Gastrocnemius medialis (tissue), 4 donors: ENCODE measurements around the gene MBD3L2B. TPM values are rescaled to one million over a fixed set of nuclear protein-coding genes. Genes with fewer than 3 reads are reported as not detected.

Source experiments
- ATAC-seq, 2 donors: fragments of 150-250 bp; one replicate each; pipeline ENCODE4 v1.9.1; 2016
- DNase-seq, 2 donors: peaks; one replicate each; pipeline ENCODE4 v3.0.0-alpha.2; 2019
- H3K27ac ChIP-seq, 4 donors: fragments of 200-600 bp; sonication (generic); 1 replicate in 1 of 4; 2 replicates in 3 of 4; pipeline ENCODE4 v1.5.1; 2016 to 2018; ENCODE audit warnings: mild to moderate bottlenecking in 2 of 4, moderate library complexity in 1 of 4
- H3K27me3 ChIP-seq, 3 donors: fragments of 200-600 bp; sonication (generic) in 2 of 3; 1 replicate in 1 of 3; 2 replicates in 2 of 3; pipeline versions ENCODE4 v1.5.1 to v1.6.0; 2016 to 2019; ENCODE audit warnings: mild to moderate bottlenecking in 1 of 3, moderate library complexity in 1 of 3
- H3K36me3 ChIP-seq, 2 donors: fragments of 200-600 bp; sonication (generic) in 1 of 2; one replicate each; pipeline ENCODE4 v1.5.1; 2017 to 2018
- H3K4me1 ChIP-seq, 2 donors: fragments of 200-600 bp; sonication (generic) in 1 of 2; one replicate each; pipeline ENCODE4 v1.5.1; 2016 to 2017; ENCODE audit warnings: mild to moderate bottlenecking in 2 of 2
- H3K4me3 ChIP-seq, 4 donors: fragments of 200-600 bp; sonication (generic) in 3 of 4; 1 replicate in 1 of 4; 2 replicates in 3 of 4; pipeline ENCODE4 v1.5.1; 2016 to 2019; ENCODE audit warnings: mild to moderate bottlenecking in 2 of 4
- H3K9me3 ChIP-seq, 3 donors: fragments of 200-600 bp; sonication (generic) in 2 of 3; 1 replicate in 1 of 3; 2 replicates in 2 of 3; pipeline ENCODE4 v1.5.1; 2016 to 2019
- CTCF ChIP-seq, 5 experiments: fragments of 450-650 bp in 3 of 5; fragments of 200-600 bp in 2 of 5; sonication (generic) in 2 of 5; IDR thresholded peaks in 4 of 5; conservative IDR thresholded peaks in 1 of 5; 1 replicate in 4 of 5; 2 replicates in 1 of 5; pipeline ENCODE4 v1.5.1; 2016 to 2019; ENCODE audit warnings: antibody characterized with exemption in 5 of 5, mild to moderate bottlenecking in 3 of 5, moderate library complexity in 3 of 5
- POLR2A ChIP-seq, 2 donors: fragments of 450-650 bp; IDR thresholded peaks; one replicate each; pipeline ENCODE4 v1.6.1; 2017; ENCODE audit warnings: antibody characterized with exemption in 2 of 2, mild to moderate bottlenecking in 2 of 2, moderate library complexity in 2 of 2
- in situ Hi-C, 4 donors: fragments of 200-750 bp; cut with MboI; loops; one replicate each; pipeline versions ENCODE4 v1.15.0 to v1.8.0; 2017; ENCODE audit warnings: low sequenced_read_pairs in 4 of 4
- intact Hi-C: fragments of 100-400 bp; cut with DNase I; formaldehyde crosslinking; loops from one replicate; pipeline ENCODE4 v1.15.1; 2023; ENCODE audit warnings: low total_unique reads
- total RNA-seq, 4 donors: library from RNA; depleted of rRNA; stranded (reverse); fragments of >200 nt; gene quantifications; one replicate each; pipeline versions ENCODE4 v1.1.0 to v1.2.3, GENCODE V29; 2016

The MBD3L2B gene
- total RNA-seq, 4 donors from 2014 or later, result not detected

- H3K27me3 ChIP-seq, result no peaks in the 10 kb centered on the region
- ATAC-seq, result no peak
- intact Hi-C loops, result no loop called here
These were observed 41.8 kb downstream of the MBD3L2B start for GRCh38 chr19:6979399-6979798.

GRCh38 chr19:6976197-6976596 is 45.0 kb downstream of the MBD3L2B start:
- TF ChIP-seq CTCF (IDR thresholded peaks at IDR 0.05 in 4 of 5, conservative IDR thresholded peaks at IDR 0.05 in 1 of 5), result no peak
- no peak for TF ChIP-seq POLR2A (IDR thresholded peaks at IDR 0.05)
- peaks cover 0 to 3% (median 0%) of the 10 kb centered on the region in 3 donors for H3K9me3 ChIP-seq
- ATAC-seq (no peak), DNase-seq (no peak)
- intact Hi-C loops, result no loop called here
- no peak overlapping the region for H3K4me3 ChIP-seq
- H3K27me3 ChIP-seq, result no peaks in the 10 kb centered on the region
- in situ Hi-C loops, result no loop called here
- H3K27ac ChIP-seq, result no peak overlapping the region
- H3K4me1 ChIP-seq, result no peaks in the 10 kb centered on the region
- H3K36me3 ChIP-seq, result no peaks in the 10 kb centered on the region

More at GRCh38 chr19:6979399-6979798, 41.8 kb downstream of the MBD3L2B start:
- Histone ChIP-seq H3K4me3 (no peak overlapping the region), H3K4me1 (no peaks in the 10 kb centered on the region), H3K36me3 (no peaks in the 10 kb centered on the region), H3K9me3 (peaks cover 0 to 4% (median 3%) of the 10 kb centered on the region in 3 donors), H3K27ac (no peak overlapping the region)
- TF ChIP-seq CTCF (IDR thresholded peaks at IDR 0.05 in 4 of 5, conservative IDR thresholded peaks at IDR 0.05 in 1 of 5), result no peak
- TF ChIP-seq POLR2A (IDR thresholded peaks at IDR 0.05), result no peak
- in situ Hi-C loops, result no loop called here
- DNase-seq, result no peak

- no peak for DNase-seq
- intact Hi-C loops (no loop called here), in situ Hi-C loops (no loop called here)
- Histone ChIP-seq H3K4me3 (no peak overlapping the region), H3K4me1 (no peaks in the 10 kb centered on the region), H3K36me3 (no peaks in the 10 kb centered on the region), H3K27me3 (no peaks in the 10 kb centered on the region), H3K9me3 (no peaks in the 10 kb centered on the region), H3K27ac (no peak overlapping the region)
- no peak for ATAC-seq
- TF ChIP-seq CTCF (IDR thresholded peaks at IDR 0.05 in 4 of 5, conservative IDR thresholded peaks at IDR 0.05 in 1 of 5), result no peak
These were observed 49.9 kb downstream of the MBD3L2B start for GRCh38 chr19:6971366-6971765.

- ATAC-seq, result no peak
- no peak for TF ChIP-seq POLR2A (IDR thresholded peaks at IDR 0.05)
- no peak for TF ChIP-seq CTCF (IDR thresholded peaks at IDR 0.05 in 4 of 5, conservative IDR thresholded peaks at IDR 0.05 in 1 of 5)
- intact Hi-C loops, result no loop called here
- DNase-seq, result no peak
- no peaks in the 10 kb centered on the region for H3K36me3 ChIP-seq
- in situ Hi-C loops, result no loop called here
- H3K4me1 ChIP-seq, result no peaks in the 10 kb centered on the region
- H3K9me3 ChIP-seq, result no peaks in the 10 kb centered on the region
- H3K4me3 ChIP-seq, result no peak overlapping the region
- no peak overlapping the region for H3K27ac ChIP-seq
- H3K27me3 ChIP-seq, result no peaks in the 10 kb centered on the region
These were observed 50.8 kb downstream of the MBD3L2B start for GRCh38 chr19:6970443-6970842.

GRCh38 chr19:6970021-6970420 is 51.2 kb downstream of the MBD3L2B start:
- Histone ChIP-seq H3K4me3 (no peak overlapping the region), H3K36me3 (no peaks in the 10 kb centered on the region), H3K27ac (no peak overlapping the region), H3K27me3 (no peaks in the 10 kb centered on the region), H3K9me3 (no peaks in the 10 kb centered on the region), H3K4me1 (no peaks in the 10 kb centered on the region)
- DNase-seq, result no peak
- in situ Hi-C loops (no loop called here), intact Hi-C loops (no loop called here)
- no peak for ATAC-seq
- TF ChIP-seq POLR2A (IDR thresholded peaks at IDR 0.05) (no peak), CTCF (IDR thresholded peaks at IDR 0.05 in 4 of 5, conservative IDR thresholded peaks at IDR 0.05 in 1 of 5) (no peak)
